Inflammatory macrophage treated with lipopolysaccharide for 1 hour (primary cell): ENCODE results near the gene FAM241A.
"Not testable (repeated sequence)": the region's sequence is repeated elsewhere in the genome, so short reads cannot be mapped to it uniquely, and the experiment has no call there.

Experiments used
- DNase-seq, 2 donors: peaks; one replicate each; pipeline ENCODE4 v3.0.0-alpha.2; 2020 to 2022

The FAM241A gene

GRCh38 chr4:112140536-112140935 lies 4.7 kb upstream of the FAM241A start:
- DNase-seq, result no peak

GRCh38 chr4:112141366-112142138 lies 3.7 kb upstream of the FAM241A start:
- DNase-seq, result peak in 1 of 2 donors; percentile 49

GRCh38 chr4:112142182-112142581 lies 3.1 kb upstream of the FAM241A start:
- DNase-seq, result no peak

- DNase-seq, result peak in 1 of 2 donors; percentile 53
Observed at GRCh38 chr4:112143781-112144180, 1.5 kb upstream of the FAM241A start.

- no peak for DNase-seq
Observed at GRCh38 chr4:112144546-112145325, 518 bp upstream of the FAM241A start.

GRCh38 chr4:112145790-112146501 lies 692 bp downstream of the FAM241A start:
- DNase-seq, result peak; percentile 58 to 79

GRCh38 chr4:112146502-112146813 lies 1.2 kb downstream of the FAM241A start:
- no peak for DNase-seq

- no peak for DNase-seq
Observed at GRCh38 chr4:112147697-112148096, 2.4 kb downstream of the FAM241A start.

- DNase-seq, result no peak
Observed at GRCh38 chr4:112150920-112151319, 5.7 kb downstream of the FAM241A start.

- DNase-seq, result peak; percentile 50 to 64
Observed at GRCh38 chr4:112152521-112152920, 7.3 kb downstream of the FAM241A start.

- DNase-seq, result peak in 1 of 2 donors; percentile 18
Observed at GRCh38 chr4:112153211-112153791, 8.0 kb downstream of the FAM241A start.

- no peak for DNase-seq
Observed at GRCh38 chr4:112156112-112156511, 10.9 kb downstream of the FAM241A start.

GRCh38 chr4:112156553-112156952 lies 11.3 kb downstream of the FAM241A start:
- no peak for DNase-seq

- not testable (repeated sequence) for DNase-seq
Observed at GRCh38 chr4:112163706-112164105, 18.5 kb downstream of the FAM241A start.

- no peak for DNase-seq
Observed at GRCh38 chr4:112167794-112168193, 22.5 kb downstream of the FAM241A start.

GRCh38 chr4:112168719-112169500 lies 23.7 kb downstream of the FAM241A start:
- no peak for DNase-seq

GRCh38 chr4:112170451-112170993 lies 25.3 kb downstream of the FAM241A start:
- peak; percentile 65 to 72 for DNase-seq

- DNase-seq, result not testable (repeated sequence)
Observed at GRCh38 chr4:112171051-112171763, 26.0 kb downstream of the FAM241A start.

GRCh38 chr4:112172180-112172579 lies 26.9 kb downstream of the FAM241A start:
- DNase-seq, result no peak

GRCh38 chr4:112173593-112174558 lies 28.6 kb downstream of the FAM241A start:
- DNase-seq, result no peak
